Stimulated activated CD8-positive, alpha-beta memory T cell treated with anti-CD3 and anti-CD28 coated beads, Interleukin-4, amount 100 ng/mL, for 48 hours (primary cell): ENCODE measurements around the gene FAS.

Source experiments
- DNase-seq: peaks from one replicate; pipeline ENCODE4 v3.0.0-alpha.2; 2020

The FAS gene

GRCh38 chr10:88990384-88991160 lies at the start of gene FAS:
Gene FAS (plus strand): TSS chr10:88990798. CDS start chr10:88990877, 79 bp downstream.
- DNase-seq, result peak; percentile 82

GRCh38 chr10:88941026-88941425 lies 49.6 kb upstream of the FAS start:
- no peak for DNase-seq

- no peak for DNase-seq
Observed at GRCh38 chr10:88943778-88944177, 46.8 kb upstream of the FAS start.

GRCh38 chr10:88944813-88945212 lies 45.8 kb upstream of the FAS start:
- no peak for DNase-seq

GRCh38 chr10:88946200-88946599 lies 44.4 kb upstream of the FAS start:
- DNase-seq, result no peak

- no peak for DNase-seq
Observed at GRCh38 chr10:88946965-88947590, 43.5 kb upstream of the FAS start.

GRCh38 chr10:88949051-88949450 lies 41.5 kb upstream of the FAS start:
- no peak for DNase-seq

GRCh38 chr10:88949912-88950837 lies 40.4 kb upstream of the FAS start:
- no peak for DNase-seq

GRCh38 chr10:88952647-88953111 lies 37.9 kb upstream of the FAS start, which contains the start of gene ACTA2:
Gene ACTA2 (minus strand): TSS chr10:88952773. CDS start chr10:88948930, 3,843 bp downstream.
- no peak for DNase-seq

- DNase-seq, result no peak
Observed at GRCh38 chr10:88953662-88954061, 36.9 kb upstream of the FAS start.

GRCh38 chr10:88954458-88955083 lies 36.0 kb upstream of the FAS start:
- no peak for DNase-seq

- no peak for DNase-seq
Observed at GRCh38 chr10:88957381-88957780, 33.2 kb upstream of the FAS start.

- no peak for DNase-seq
Observed at GRCh38 chr10:88958721-88959120, 31.9 kb upstream of the FAS start.

GRCh38 chr10:88960802-88961201 lies 29.8 kb upstream of the FAS start:
- DNase-seq, result no peak

GRCh38 chr10:88961266-88961665 lies 29.3 kb upstream of the FAS start:
- DNase-seq, result no peak

GRCh38 chr10:88962336-88962735 lies 28.3 kb upstream of the FAS start:
- DNase-seq, result no peak

- no peak for DNase-seq
Observed at GRCh38 chr10:88963318-88963717, 27.3 kb upstream of the FAS start.

GRCh38 chr10:88964360-88964759 lies 26.2 kb upstream of the FAS start:
- DNase-seq, result no peak

GRCh38 chr10:88964869-88965415 lies 25.7 kb upstream of the FAS start:
- no peak for DNase-seq

GRCh38 chr10:88966797-88967196 lies 23.8 kb upstream of the FAS start:
- no peak for DNase-seq

GRCh38 chr10:88968391-88968790 lies 22.2 kb upstream of the FAS start:
- no peak for DNase-seq
